H1 (cell line): Measurements from ENCODE around the gene SCP2.

Experiments
- CHD1 ChIP-seq: IDR thresholded peaks from 2 replicates; pipeline ENCODE4 v1.6.1; 2012; ENCODE audit warnings: low read depth, low read length, improper control_type of control experiment
- EZH2 ChIP-seq: fragments of 200-600 bp; sonication (generic); IDR thresholded peaks from 2 replicates; pipeline ENCODE4 v1.7.1; 2012; ENCODE audit warnings: low read depth, mild to moderate bottlenecking, moderate library complexity, low read length, inconsistent platforms; ENCODE audit not compliant: severe bottlenecking
- GTF2F1 ChIP-seq: IDR thresholded peaks from 2 replicates; pipeline ENCODE4 v1.6.1; 2012; ENCODE audit warnings: low read depth, low read length, improper control_type of control experiment, borderline replicate concordance
- POLR2A ChIP-seq, 2 experiments: IDR thresholded peaks; 1 replicate in 1 of 2; 2 replicates in 1 of 2; pipeline ENCODE4 v1.6.1; 2011; ENCODE audit warnings: low read depth in 2 of 2, low read length in 2 of 2, mild to moderate bottlenecking in 2 of 2; ENCODE audit errors: control extremely low read depth in 1 of 2
- TF ChIP-seq, protein P1 (sequence below), 3 experiments: IDR thresholded peaks; 1 replicate in 2 of 3; 2 replicates in 1 of 3; pipeline versions ENCODE4 v1.5.1 to v1.6.1; 2011; ENCODE audit warnings: low read length in 3 of 3, mild to moderate bottlenecking in 3 of 3, inconsistent platforms in 2 of 3, low read depth in 1 of 3, moderate library complexity in 1 of 3; ENCODE audit not compliant: insufficient read depth in 1 of 3; ENCODE audit errors: control extremely low read depth in 1 of 3

DNA sequence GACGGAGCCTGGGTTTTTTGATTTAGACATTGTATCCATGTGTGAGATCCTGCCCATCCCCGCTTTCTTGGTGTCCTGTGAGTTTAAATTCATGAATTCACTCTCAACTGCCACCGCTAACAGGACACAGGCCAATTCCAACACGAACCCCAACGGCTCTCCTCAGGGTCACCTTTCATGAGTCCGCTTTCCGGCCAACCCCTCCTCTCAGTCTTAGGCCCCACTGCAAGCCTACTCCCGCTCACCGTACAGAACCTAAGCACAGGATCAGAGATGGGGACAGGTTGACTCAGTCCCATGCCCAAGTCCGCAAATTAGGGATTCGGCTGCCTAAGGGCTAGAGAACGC, 238 bp upstream of the SCP2 start:
- no peak for TF ChIP-seq GTF2F1
- no peak for TF ChIP-seq EZH2
- TF ChIP-seq CHD1, result no peak
- TF ChIP-seq, protein P1, sequence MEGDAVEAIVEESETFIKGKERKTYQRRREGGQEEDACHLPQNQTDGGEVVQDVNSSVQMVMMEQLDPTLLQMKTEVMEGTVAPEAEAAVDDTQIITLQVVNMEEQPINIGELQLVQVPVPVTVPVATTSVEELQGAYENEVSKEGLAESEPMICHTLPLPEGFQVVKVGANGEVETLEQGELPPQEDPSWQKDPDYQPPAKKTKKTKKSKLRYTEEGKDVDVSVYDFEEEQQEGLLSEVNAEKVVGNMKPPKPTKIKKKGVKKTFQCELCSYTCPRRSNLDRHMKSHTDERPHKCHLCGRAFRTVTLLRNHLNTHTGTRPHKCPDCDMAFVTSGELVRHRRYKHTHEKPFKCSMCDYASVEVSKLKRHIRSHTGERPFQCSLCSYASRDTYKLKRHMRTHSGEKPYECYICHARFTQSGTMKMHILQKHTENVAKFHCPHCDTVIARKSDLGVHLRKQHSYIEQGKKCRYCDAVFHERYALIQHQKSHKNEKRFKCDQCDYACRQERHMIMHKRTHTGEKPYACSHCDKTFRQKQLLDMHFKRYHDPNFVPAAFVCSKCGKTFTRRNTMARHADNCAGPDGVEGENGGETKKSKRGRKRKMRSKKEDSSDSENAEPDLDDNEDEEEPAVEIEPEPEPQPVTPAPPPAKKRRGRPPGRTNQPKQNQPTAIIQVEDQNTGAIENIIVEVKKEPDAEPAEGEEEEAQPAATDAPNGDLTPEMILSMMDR (IDR thresholded peaks at IDR 0.05; ENCODE audit: control extremely low read depth in 1 of 3, insufficient read depth in 1 of 3, low read depth in 1 of 3, low read length in 3 of 3), result no peak
- no peak for TF ChIP-seq POLR2A (IDR thresholded peaks at IDR 0.05; ENCODE audit: control extremely low read depth in 1 of 2, low read depth in 2 of 2, low read length in 2 of 2)
